GM19468 (cell line): ENCODE data around the gene PHF12.
A peak's percentile ranks its signal among the peaks of the same experiment; 100 is the strongest.
"Not testable (repeated sequence)": the region's sequence is repeated elsewhere in the genome, so short reads cannot be mapped to it uniquely, and the experiment has no call there.

ENCODE experiments used
- ATAC-seq: cut with Tn5 transposase; IDR thresholded peaks from one replicate; pipeline ENCODE4 v1.9.1; 2021; ENCODE audit warnings: mild to moderate bottlenecking, moderate library complexity, moderate number of reproducible peaks; ENCODE audit not compliant: unreplicated experiment; ENCODE audit errors: extremely low read depth

The PHF12 gene

DNA sequence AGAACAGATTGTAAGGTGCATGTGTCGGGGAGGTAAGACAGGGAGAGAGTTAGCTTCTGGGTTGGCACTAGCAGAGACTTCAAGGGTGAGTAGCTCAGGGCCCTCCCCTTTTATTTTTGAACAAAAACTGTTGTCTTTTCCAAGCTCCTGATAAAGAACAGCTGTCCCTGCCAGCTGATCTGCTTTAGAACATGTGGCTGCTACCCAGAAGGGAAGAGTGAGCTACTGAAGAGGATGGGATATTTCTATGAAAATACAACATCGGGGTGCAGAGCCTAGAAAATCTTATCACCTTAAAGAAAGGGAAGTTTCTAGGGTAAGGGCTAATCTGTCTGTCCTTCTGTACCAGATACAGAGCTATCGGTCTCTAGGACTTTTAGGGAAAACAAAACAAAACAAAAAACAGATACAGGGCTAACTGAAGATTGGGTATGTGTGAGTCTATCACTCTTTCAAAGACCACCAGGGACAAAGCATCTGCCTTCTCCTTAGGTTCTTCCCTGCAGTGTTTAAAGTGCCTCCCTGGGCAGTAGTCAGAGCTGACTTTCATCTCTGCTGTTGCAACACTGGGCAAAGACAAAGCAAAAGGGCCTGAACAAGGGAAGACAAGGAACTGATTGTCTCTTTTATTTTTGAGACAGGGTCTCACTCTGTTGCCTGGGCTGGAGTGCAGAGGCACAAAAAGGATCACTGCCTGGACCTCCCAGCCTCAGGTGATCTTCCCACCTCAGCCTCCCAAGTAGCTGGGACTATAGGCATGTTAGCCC, 43.4 kb downstream of the PHF12 start:
- no peak for ATAC-seq

- ATAC-seq: no peak
Observed at GRCh38 chr17:28906706-28907438, 44.4 kb downstream of the PHF12 start.

- ATAC-seq: no peak
Observed at GRCh38 chr17:28906276-28906675, 45.0 kb downstream of the PHF12 start.

- ATAC-seq: no peak
Observed at GRCh38 chr17:28904800-28905199, 46.5 kb downstream of the PHF12 start.

DNA sequence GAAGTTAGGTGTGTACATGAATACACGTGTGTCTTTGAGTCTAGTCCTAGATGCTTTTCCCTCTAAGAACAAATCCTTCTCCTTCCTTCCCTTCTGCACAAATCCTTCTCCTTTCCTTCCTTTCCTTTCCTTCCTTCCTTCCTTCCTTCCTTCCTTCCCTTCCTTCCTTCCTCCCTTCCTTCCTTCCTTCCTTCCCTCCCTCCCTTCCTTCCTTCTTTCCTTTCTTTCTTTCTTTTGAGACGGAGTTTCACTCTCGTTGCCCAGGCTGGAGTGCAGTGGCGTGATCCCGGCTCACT, 47.8 kb downstream of the PHF12 start:
- not testable (repeated sequence) for ATAC-seq

DNA sequence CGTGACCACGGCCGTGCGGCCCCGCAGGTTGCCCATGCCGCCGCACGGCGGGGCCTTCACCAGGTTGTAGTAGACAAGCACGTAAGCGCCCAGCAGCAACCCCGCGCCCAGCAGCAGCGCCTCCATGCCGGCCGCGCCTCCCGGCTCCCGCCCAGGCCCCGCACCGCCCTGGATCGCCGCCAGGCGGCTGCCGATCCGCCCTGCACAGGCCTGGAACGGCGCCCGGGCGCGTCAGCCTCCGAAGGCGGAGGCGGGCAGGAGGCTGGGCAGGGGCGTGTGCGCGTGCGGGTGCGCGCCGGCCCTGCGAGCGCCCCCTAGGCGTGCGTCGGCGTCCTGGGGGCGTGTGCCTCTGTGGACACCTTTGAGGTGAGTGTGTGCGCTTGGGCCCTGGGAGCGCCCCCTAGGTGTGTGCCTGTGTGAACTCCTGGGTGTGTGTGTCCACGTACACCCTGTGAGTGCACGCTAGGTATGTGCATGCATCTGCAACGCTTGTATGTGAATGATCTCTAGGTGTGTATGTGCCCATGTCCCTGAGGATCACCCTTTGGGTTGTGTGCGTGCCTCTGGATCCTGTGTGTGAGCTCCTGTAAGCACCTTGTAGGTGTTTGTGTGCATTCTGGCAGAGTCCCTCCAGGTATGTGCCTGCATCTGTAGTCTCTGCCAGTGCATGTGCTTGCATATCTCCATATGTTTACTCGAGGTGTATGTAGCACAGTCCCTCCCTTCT, 48.3 kb downstream of the PHF12 start, which contains the start of gene DHRS13:
Gene DHRS13, minus strand, starts transcription at position 261 of the 727 bp plus-strand sequence. Its CDS starts 135 bp downstream, at position 126.
- peak; percentile 91 for ATAC-seq

- no peak for ATAC-seq
Observed at GRCh38 chr17:28901866-28902818, 49.2 kb downstream of the PHF12 start.

GRCh38 chr17:28900986-28901726, 50.2 kb downstream of the PHF12 start:
- no peak for ATAC-seq

- ATAC-seq: no peak
Observed at GRCh38 chr17:28899212-28899815, 52.0 kb downstream of the PHF12 start.

DNA sequence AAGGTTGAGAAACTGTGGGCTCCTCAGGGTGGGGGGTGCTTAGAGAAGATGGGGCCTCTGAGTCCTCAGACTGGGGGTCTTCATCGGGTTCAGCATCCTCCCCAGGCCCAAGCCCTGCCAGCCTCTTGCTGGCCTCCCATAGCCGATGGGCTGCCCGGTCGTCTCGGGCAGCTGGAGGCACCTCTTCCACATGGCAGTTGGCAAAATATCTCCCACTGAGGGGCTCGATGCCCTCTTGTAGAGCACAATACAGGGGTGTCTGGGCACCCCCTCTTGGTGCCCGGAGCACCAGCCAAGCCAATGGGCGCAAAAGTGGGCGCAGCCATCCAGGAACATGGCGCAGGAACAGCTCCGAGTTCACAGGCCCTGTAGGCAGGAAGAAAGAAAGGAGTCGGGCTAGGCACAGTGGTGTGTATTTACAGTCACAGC, 52.8 kb downstream of the PHF12 start:
- ATAC-seq: no peak

GRCh38 chr17:28897769-28898526, 53.4 kb downstream of the PHF12 start:
- no peak for ATAC-seq

DNA sequence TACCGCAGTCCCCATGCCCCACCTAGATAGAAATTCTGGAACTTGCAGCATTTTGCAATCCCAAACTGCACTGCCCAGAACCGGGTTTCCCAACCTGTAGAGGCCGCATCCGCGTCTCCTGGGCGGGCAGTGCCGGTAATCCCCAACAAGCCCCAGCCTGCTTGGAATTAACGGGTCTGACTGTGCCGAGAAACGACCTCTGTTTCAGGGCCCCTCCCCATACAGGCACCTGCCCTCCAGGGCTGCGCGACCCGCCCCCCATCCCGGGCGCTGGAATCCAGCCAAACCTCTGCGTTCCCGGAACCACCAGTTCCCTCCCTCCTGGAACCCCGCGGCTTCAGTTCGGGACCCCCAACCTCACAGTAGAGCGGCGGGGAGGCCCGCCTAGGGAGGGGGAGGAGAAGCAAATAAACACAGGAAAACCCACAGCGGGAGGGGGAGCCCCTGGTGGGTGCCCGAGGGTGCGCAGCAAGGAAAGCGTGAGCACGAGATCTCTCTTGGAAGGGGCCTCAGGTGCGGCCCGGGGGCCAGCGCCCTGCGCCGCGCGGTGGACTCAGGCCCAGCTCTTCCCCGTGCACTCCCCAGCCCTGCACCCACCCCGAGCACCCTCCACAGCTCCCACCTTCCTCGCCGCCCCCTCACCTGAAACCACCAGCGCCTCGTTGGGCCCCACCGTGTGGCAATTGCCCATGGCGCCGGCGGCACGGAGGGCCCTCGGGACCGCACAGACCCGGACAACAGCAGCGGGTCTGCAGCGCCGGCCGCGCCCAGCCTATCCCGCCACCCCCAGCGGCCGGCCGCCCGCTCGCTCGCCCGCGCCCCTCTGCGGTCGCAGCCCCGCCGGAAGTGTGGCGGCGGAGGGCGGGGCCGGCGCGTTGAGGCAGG, 54.2 kb downstream of the PHF12 start, which contains the start of gene FLOT2:
Gene FLOT2, minus strand, starts transcription at position 850 of the 885 bp plus-strand sequence. Its CDS starts 159 bp downstream, at position 691.
- ATAC-seq: no peak

DNA sequence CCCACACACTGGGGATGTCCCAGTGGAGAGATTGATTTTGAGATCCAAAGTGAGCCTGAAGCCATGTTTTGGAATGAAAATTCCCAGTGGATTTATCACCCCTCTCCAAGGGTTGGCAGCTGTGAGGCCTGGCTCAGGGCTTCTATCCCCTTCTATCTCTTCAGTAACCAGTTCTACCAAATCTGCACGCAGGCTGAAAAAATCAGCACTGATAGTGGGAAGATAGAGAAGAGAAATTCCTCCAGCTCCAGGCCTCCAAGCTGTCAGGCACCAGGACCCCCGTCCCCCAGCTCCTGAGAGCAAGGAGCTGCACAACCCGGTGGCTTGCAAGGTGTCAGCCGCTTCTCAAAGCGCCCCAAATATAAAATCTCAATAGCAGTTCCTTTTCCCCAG, 54.8 kb downstream of the PHF12 start:
- ATAC-seq: no peak

- no peak for ATAC-seq
Observed at GRCh38 chr17:28895794-28896447, 55.4 kb downstream of the PHF12 start.

DNA sequence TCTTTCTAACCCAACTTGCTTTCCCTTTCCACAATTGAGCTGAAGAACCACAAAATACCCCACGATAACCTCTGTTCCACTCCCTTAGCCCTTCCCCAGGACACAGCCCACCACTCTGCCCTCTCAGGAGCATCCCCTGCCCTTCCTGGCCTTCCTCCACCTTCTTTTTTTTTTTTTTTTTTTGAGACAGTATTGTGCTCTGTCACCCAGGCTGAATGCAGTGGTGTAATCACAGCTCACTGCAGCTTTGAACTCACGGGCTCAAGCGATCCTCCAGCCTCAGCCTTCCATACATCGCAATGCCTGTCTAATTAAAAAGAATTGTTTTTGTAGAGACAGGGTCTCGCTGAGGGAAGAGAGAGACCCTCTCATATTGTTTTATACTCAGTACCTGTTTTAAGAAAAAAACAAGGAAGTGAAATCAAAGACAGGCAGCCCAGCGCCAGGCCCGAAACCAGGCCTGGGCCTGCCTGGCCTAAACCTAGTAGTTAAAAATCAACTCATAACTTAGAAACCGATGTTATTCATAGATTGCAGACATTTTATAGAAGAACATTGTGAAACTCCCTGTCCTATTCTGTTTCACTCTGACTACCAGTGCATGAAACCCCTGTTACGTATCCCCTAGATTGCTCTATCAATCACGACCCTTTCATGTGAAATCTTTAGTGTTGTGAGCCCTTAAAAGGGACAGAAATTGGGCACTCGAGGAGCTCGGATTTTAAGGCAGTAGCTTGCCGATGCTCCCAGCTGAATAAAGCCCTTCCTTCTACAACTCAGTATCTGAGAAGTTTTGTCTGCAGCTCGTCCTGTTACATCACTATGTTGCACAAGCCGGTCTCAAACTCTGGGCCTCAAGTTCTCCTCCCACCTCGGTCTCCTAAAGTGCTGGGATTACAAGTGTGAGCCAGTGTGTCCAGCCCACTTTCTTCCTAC, 57.8 kb downstream of the PHF12 start:
- not testable (repeated sequence) for ATAC-seq
